Stomach (tissue), 4 donors: ENCODE measurements around the gene HTRA2.

Experiments
- CTCF ChIP-seq, 7 experiments: fragments of 450-650 bp in 4 of 7; fragments of 200-600 bp in 3 of 7; sonication (generic) in 3 of 7; IDR thresholded peaks; one replicate each; pipeline ENCODE4 v1.5.1; 2016 to 2019; ENCODE audit warnings: antibody characterized with exemption in 7 of 7, control low read depth in 2 of 7, mild to moderate bottlenecking in 1 of 7
- POLR2A ChIP-seq, 4 donors: fragments of 450-650 bp; IDR thresholded peaks; one replicate each; pipeline ENCODE4 v1.6.1; 2016; ENCODE audit warnings: antibody characterized with exemption in 4 of 4, control low read depth in 2 of 4, mild to moderate bottlenecking in 1 of 4, moderate library complexity in 1 of 4

GRCh38 chr2:74516650-74517049 is 13.1 kb upstream of the HTRA2 start:
- TF ChIP-seq CTCF (IDR thresholded peaks at IDR 0.05) (no peak), POLR2A (IDR thresholded peaks at IDR 0.05) (no peak)
